ENCODE results near the gene SNRK. TPM values are rescaled to one million over a fixed set of nuclear protein-coding genes. Genes with fewer than 3 reads are reported as not detected.
A peak's percentile ranks its signal among the peaks of the same experiment; 100 is the strongest.

Gene SNRK
- total RNA-seq, 1 experiment from 2014 or later, result 12.7 TPM

DNA sequence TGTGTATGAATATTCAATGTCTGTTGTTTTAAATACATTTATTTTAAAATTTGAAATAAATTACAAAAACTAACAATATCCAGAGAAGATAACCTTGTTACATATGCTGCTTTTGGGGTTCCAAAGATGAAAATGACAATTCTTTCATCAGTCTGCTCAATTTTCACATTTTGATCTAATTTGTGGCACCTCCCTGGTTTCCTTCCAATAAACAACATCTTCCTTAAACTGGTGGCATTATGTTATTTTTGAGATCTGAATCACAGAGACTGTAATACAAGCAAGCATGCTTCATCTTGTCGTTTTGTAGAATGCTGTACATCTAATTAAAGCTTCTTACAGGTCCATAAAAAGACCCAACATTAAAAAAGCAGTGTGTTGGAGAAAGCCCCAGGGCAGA is 2.2 kb upstream of the SNRK start:
- H4K20me1 ChIP-seq (ENCODE audit: insufficient read depth), result no peaks in the 10 kb centered on the region
- H3K9ac ChIP-seq (ENCODE audit: low read length), result no peak overlapping the region
- TF ChIP-seq ZNF274 (IDR thresholded peaks at IDR 0.05; ENCODE audit: low read depth, low read length) (no peak), FOSL1 (IDR thresholded peaks at IDR 0.05; ENCODE audit: low read depth) (no peak), SP1 (IDR thresholded peaks at IDR 0.05; ENCODE audit: low read depth) (no peak), JUND (IDR thresholded peaks at IDR 0.05) (no peak)
- no peak overlapping the region for H3K4me2 ChIP-seq (ENCODE audit: low read length)
- no peak for DNase-seq (ENCODE audit: low read depth, low spot score)
- H3K4me1 ChIP-seq (ENCODE audit: control insufficient read depth in 1 of 2, insufficient read depth in 2 of 2, low read length in 2 of 2), result peaks cover 5 to 21% of the 10 kb centered on the region in 2 experiments; a peak in 2 of 4 replicates
- intact Hi-C loops (cut with micrococcal nuclease), result no loop called here
- peaks cover 23% of the 10 kb centered on the region for H3K79me2 ChIP-seq (ENCODE audit: insufficient read depth, low read length)
- no peak overlapping the region for H3K4me3 ChIP-seq (replicated peaks in 1 of 2; ENCODE audit: low read depth in 1 of 2, low read length in 2 of 2)
- H3K36me3 ChIP-seq (ENCODE audit: control insufficient read depth in 1 of 2, insufficient read depth in 2 of 2, low read length in 2 of 2), result no peaks in the 10 kb centered on the region
- H3K27ac ChIP-seq (ENCODE audit: low read depth, low read length), result no peak overlapping the region
- ATAC-seq, result no peak
- RAD21 ChIA-PET (ENCODE audit: low non-redundant PET in 1 of 2, low total read pairs in 2 of 2, uncharacterized antibody in 2 of 2, unreplicated experiment in 2 of 2), result no interaction called here
- H3K27me3 ChIP-seq (ENCODE audit: insufficient read depth, low read length), result no peaks in the 10 kb centered on the region
- CTCF ChIA-PET, result no interaction called here
- no TSS peak for BruUV-seq (replicated peaks)
- no peaks in the 10 kb centered on the region for H3K9me3 ChIP-seq (ENCODE audit: control insufficient read depth in 1 of 2, insufficient read depth in 1 of 2, low read depth in 1 of 2, low read length in 2 of 2)
- POLR2A ChIA-PET, result no interaction called here
- H3K9me2 ChIP-seq (ENCODE audit: insufficient read depth), result no peaks in the 10 kb centered on the region
- H2AFZ ChIP-seq (ENCODE audit: low read depth, low read length, poor library complexity, severe bottlenecking), result no peak overlapping the region

DNA sequence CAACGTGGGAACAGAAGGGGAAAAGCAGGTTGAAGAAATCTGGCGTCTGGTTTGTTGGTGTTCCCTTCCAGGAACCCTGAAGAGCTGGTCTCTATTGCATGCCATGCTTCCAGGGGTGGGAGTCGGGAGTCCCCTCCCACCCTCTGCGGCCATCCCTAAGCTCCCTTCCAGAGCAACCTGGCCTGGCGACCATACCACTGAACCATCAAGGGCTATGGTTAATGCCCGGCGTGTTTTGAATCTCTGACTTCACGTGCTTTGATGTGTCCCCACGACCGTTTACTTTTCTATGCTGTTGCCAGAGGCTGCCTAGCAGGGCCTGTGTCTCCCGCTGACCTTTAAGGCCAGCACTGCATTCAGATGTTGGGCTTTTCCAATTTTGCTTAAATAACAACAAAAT is 696 bp upstream of the SNRK start:
- no peaks in the 10 kb centered on the region for H3K27me3 ChIP-seq (ENCODE audit: insufficient read depth, low read length)
- H3K9me3 ChIP-seq (ENCODE audit: control insufficient read depth in 1 of 2, insufficient read depth in 1 of 2, low read depth in 1 of 2, low read length in 2 of 2), result no peaks in the 10 kb centered on the region
- DNase-seq (ENCODE audit: low read depth, low spot score) (no peak), ATAC-seq (no peak)
- no peaks in the 10 kb centered on the region for H3K9me2 ChIP-seq (ENCODE audit: insufficient read depth)
- H4K20me1 ChIP-seq (ENCODE audit: insufficient read depth), result no peaks in the 10 kb centered on the region
- H3K4me2 ChIP-seq (ENCODE audit: low read length), result peak overlapping the region; percentile 84
- peak overlapping the region; percentile 96 for H2AFZ ChIP-seq (ENCODE audit: low read depth, low read length, poor library complexity, severe bottlenecking)
- H3K4me1 ChIP-seq (ENCODE audit: control insufficient read depth in 1 of 2, insufficient read depth in 2 of 2, low read length in 2 of 2), result peaks cover 5 to 21% of the 10 kb centered on the region in 2 experiments; a peak in 2 of 4 replicates
- no TSS peak for BruUV-seq (replicated peaks)
- H3K27ac ChIP-seq (ENCODE audit: low read depth, low read length), result no peak overlapping the region
- H3K4me3 ChIP-seq (replicated peaks in 1 of 2; ENCODE audit: low read depth in 1 of 2, low read length in 2 of 2), result peak overlapping the region; percentile 53 to 59; a peak in 2 of 4 replicates
- ChIA-PET POLR2A (interaction anchor here (0.8 kb wide), 1 partner anchor 10 kb away, joined by 4 read pairs; no protein-coding TSS in a partner anchor), RAD21 (ENCODE audit: low non-redundant PET in 1 of 2, low total read pairs in 2 of 2, uncharacterized antibody in 2 of 2, unreplicated experiment in 2 of 2) (no interaction called here), CTCF (interaction anchor here (1.4 kb wide), 1 partner anchor 62 kb away, joined by 4 read pairs; no protein-coding TSS in a partner anchor)
- H3K36me3 ChIP-seq (ENCODE audit: control insufficient read depth in 1 of 2, insufficient read depth in 2 of 2, low read length in 2 of 2), result no peaks in the 10 kb centered on the region
- intact Hi-C loops (cut with micrococcal nuclease), result no loop called here
- peaks cover 38% of the 10 kb centered on the region for H3K79me2 ChIP-seq (ENCODE audit: insufficient read depth, low read length)
- H3K9ac ChIP-seq (ENCODE audit: low read length), result peak overlapping the region; percentile 54; the same call in 1 of the 2 replicates
- TF ChIP-seq FOSL1 (IDR thresholded peaks at IDR 0.05; ENCODE audit: low read depth) (no peak), POLR2A (IDR thresholded peaks at IDR 0.05; ENCODE audit: borderline replicate concordance, extremely low read depth, insufficient read depth, insufficient read length) (no peak), POLR2AphosphoS5 (IDR thresholded peaks at IDR 0.05; ENCODE audit: low read depth, low read length) (no peak), JUND (IDR thresholded peaks at IDR 0.05) (no peak), CBX3 (IDR thresholded peaks at IDR 0.05; ENCODE audit: low read depth) (no peak), EZH2phosphoT487 (IDR thresholded peaks at IDR 0.05; ENCODE audit: borderline replicate concordance) (no peak), RAD21 (IDR thresholded peaks at IDR 0.05; ENCODE audit: low read depth) (no peak), CEBPB (IDR thresholded peaks at IDR 0.05; ENCODE audit: low read depth) (no peak), EGR1 (IDR thresholded peaks at IDR 0.05; ENCODE audit: low read depth) (no peak)
- TF ChIP-seq, protein P1, sequence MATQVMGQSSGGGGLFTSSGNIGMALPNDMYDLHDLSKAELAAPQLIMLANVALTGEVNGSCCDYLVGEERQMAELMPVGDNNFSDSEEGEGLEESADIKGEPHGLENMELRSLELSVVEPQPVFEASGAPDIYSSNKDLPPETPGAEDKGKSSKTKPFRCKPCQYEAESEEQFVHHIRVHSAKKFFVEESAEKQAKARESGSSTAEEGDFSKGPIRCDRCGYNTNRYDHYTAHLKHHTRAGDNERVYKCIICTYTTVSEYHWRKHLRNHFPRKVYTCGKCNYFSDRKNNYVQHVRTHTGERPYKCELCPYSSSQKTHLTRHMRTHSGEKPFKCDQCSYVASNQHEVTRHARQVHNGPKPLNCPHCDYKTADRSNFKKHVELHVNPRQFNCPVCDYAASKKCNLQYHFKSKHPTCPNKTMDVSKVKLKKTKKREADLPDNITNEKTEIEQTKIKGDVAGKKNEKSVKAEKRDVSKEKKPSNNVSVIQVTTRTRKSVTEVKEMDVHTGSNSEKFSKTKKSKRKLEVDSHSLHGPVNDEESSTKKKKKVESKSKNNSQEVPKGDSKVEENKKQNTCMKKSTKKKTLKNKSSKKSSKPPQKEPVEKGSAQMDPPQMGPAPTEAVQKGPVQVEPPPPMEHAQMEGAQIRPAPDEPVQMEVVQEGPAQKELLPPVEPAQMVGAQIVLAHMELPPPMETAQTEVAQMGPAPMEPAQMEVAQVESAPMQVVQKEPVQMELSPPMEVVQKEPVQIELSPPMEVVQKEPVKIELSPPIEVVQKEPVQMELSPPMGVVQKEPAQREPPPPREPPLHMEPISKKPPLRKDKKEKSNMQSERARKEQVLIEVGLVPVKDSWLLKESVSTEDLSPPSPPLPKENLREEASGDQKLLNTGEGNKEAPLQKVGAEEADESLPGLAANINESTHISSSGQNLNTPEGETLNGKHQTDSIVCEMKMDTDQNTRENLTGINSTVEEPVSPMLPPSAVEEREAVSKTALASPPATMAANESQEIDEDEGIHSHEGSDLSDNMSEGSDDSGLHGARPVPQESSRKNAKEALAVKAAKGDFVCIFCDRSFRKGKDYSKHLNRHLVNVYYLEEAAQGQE (IDR thresholded peaks at IDR 0.05; ENCODE audit: low read depth), result no peak
- TF ChIP-seq, protein P2, sequence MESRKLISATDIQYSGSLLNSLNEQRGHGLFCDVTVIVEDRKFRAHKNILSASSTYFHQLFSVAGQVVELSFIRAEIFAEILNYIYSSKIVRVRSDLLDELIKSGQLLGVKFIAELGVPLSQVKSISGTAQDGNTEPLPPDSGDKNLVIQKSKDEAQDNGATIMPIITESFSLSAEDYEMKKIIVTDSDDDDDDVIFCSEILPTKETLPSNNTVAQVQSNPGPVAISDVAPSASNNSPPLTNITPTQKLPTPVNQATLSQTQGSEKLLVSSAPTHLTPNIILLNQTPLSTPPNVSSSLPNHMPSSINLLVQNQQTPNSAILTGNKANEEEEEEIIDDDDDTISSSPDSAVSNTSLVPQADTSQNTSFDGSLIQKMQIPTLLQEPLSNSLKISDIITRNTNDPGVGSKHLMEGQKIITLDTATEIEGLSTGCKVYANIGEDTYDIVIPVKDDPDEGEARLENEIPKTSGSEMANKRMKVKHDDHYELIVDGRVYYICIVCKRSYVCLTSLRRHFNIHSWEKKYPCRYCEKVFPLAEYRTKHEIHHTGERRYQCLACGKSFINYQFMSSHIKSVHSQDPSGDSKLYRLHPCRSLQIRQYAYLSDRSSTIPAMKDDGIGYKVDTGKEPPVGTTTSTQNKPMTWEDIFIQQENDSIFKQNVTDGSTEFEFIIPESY (IDR thresholded peaks at IDR 0.05; ENCODE audit: extremely low read depth, insufficient replicate concordance, low read length), result no peak
- TF ChIP-seq, protein P3, sequence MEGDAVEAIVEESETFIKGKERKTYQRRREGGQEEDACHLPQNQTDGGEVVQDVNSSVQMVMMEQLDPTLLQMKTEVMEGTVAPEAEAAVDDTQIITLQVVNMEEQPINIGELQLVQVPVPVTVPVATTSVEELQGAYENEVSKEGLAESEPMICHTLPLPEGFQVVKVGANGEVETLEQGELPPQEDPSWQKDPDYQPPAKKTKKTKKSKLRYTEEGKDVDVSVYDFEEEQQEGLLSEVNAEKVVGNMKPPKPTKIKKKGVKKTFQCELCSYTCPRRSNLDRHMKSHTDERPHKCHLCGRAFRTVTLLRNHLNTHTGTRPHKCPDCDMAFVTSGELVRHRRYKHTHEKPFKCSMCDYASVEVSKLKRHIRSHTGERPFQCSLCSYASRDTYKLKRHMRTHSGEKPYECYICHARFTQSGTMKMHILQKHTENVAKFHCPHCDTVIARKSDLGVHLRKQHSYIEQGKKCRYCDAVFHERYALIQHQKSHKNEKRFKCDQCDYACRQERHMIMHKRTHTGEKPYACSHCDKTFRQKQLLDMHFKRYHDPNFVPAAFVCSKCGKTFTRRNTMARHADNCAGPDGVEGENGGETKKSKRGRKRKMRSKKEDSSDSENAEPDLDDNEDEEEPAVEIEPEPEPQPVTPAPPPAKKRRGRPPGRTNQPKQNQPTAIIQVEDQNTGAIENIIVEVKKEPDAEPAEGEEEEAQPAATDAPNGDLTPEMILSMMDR (IDR thresholded peaks at IDR 0.05 in 2 of 3, conservative IDR thresholded peaks at IDR 0.05 in 1 of 3; ENCODE audit: borderline replicate concordance in 1 of 3, insufficient read depth in 1 of 3, low read depth in 2 of 3, low read length in 2 of 3), result no peak

Measured in HCT116 (cell line).